ENCODE results near the gene NOX1.

- no peak for TF ChIP-seq CTCF (optimal IDR thresholded peaks at IDR 0.05 in 1 of 3, IDR thresholded peaks at IDR 0.05 in 1 of 3, conservative IDR thresholded peaks at IDR 0.05 in 1 of 3; ENCODE audit: extremely low read depth in 1 of 3, insufficient read depth in 2 of 3, low read length in 3 of 3)
- no peak for TF ChIP-seq EZH2 (IDR thresholded peaks at IDR 0.05; ENCODE audit: low read length)
Observed at GRCh38 chrX:100915562-100915961, 41.4 kb upstream of the NOX1 start.
